Glomerular endothelial cell (primary cell): ENCODE measurements around the gene DUSP18. TPM values are rescaled to one million over a fixed set of nuclear protein-coding genes. Genes with fewer than 3 reads are reported as not detected.
"Not testable (repeated sequence)": the region's sequence is repeated elsewhere in the genome, so short reads cannot be mapped to it uniquely, and the experiment has no call there.

Experiments
- DNase-seq: peaks from one replicate; pipeline ENCODE4 v3.0.0-alpha.2; 2011; ENCODE audit warnings: low read depth, low spot score; ENCODE audit errors: extremely low read depth
- total RNA-seq: library from RNA; depleted of rRNA; stranded (reverse); fragments of >200 nt; gene quantifications from 2 replicates; pipeline ENCODE4 v1.2.3, GENCODE V29; 2015

The DUSP18 gene
- total RNA-seq, 1 donor from 2014 or later: 16.5 TPM

GRCh38 chr22:30679895-30680690 lies 12.4 kb upstream of the DUSP18 start:
- DNase-seq: not testable (repeated sequence)

GRCh38 chr22:30676565-30676964 lies 8.9 kb upstream of the DUSP18 start:
- DNase-seq: not testable (repeated sequence)

DNA sequence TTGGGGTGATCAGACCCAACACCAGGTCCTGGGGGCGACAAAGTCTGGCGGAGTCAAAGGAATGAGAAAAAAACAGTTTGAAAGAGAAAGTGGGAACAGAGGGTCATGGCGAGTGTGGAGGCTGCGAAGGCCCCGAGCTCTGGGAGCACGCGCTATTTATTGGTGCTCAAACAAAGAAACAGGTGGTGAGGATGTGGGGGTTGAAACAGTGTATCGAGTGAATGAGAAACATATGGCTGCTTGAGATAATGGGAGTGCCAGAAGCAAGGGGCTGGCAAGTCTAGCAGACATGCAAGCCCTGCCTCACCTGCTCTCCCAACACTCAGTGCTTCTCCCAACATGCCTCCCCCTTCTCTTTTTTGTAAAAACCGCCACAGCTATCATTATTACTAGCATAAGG lies 7.8 kb upstream of the DUSP18 start:
- no peak for DNase-seq

GRCh38 chr22:30674482-30674881 lies 6.8 kb upstream of the DUSP18 start:
- no peak for DNase-seq

GRCh38 chr22:30673136-30673535 lies 5.5 kb upstream of the DUSP18 start:
- no peak for DNase-seq

DNA sequence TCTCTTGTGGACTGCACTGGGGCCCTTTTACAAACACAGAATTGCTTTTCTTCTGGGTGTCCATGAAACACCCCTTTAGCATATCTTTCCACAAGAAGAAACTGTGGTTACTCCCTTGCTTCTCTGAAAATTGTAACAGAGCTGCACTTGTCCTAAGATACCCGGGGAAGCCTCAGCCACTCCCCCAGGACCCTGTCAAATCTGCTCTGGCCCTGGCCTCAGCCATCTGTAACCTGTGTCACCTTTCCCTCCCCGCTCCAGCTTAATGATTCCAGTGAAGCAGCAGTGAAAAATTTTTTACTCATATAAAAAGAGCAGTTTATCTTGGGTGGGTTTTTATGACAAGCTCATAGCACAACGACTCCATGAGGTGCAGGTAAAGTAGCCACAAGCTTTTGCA lies 3.4 kb upstream of the DUSP18 start:
- no peak for DNase-seq

- no peak for DNase-seq
These were observed 673 bp upstream of the DUSP18 start for GRCh38 chr22:30668386-30668710.

- DNase-seq: no peak
These were observed 575 bp downstream of the DUSP18 start for GRCh38 chr22:30667107-30667493.

DNA sequence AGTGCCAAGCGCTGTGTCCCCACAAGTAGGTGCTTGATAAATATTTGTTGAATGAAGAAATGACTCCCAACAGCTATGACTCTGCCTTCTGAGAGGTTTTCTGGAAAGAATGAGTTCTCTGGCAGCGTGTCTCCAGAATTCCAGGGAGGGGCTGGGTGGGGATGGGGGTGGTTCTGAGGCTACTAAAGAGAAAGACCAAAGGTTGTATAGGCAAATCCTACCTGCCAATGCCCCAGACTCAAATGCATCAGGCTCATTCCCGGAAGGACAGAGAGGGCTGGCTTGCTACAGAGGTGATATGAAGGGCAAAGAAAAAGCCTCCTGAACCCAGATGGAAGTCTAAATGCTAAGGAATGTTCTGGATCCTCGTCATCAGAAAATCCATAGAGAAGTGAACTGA lies 1.9 kb downstream of the DUSP18 start:
- no peak for DNase-seq

- no peak for DNase-seq
These were observed 2.4 kb downstream of the DUSP18 start for GRCh38 chr22:30665266-30665665.

DNA sequence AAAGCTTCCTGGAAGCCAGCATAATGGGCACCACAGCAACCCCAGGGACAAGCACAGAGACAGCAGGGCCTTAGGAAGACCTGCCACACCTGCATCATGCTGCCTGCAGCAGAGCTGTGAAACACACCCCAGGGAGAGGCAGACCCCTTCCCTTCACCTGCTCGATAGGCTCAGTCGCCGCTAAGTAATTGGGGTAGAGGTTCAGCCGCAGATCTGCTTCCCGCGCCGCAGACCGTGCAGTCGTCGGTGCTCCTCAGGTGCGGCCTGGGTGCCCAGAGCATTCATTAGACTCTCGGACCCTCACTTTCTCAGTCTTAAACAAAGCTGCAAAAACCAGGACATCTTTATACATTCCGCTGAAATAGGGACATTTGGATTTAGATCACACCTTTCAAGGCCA lies 2.9 kb downstream of the DUSP18 start:
- no peak for DNase-seq

GRCh38 chr22:30662040-30662439 lies 5.6 kb downstream of the DUSP18 start:
- no peak for DNase-seq

DNA sequence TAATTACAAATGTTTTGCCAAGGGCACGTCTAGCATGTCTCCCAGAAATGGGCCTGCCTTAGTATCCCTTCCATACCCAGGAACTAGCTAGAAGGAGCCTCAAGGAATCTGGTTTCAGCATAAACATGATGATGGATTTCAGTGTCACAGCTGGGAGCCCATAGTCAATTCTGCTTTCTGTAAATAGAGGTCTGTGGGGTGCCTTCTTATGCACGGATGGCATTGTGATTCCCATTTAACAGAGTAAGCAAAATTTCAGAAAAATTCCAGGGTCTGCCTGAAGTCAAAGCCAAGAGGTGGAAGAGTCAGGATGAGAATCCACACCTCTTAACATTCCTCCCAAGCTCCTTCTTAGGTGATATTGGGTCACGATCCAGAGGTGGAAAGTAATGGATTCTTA lies 12.1 kb downstream of the DUSP18 start:
- no peak for DNase-seq

- DNase-seq: no peak
These were observed 13.3 kb downstream of the DUSP18 start for GRCh38 chr22:30654361-30654760.

- no peak for DNase-seq
These were observed 14.8 kb downstream of the DUSP18 start for GRCh38 chr22:30652852-30653251.

DNA sequence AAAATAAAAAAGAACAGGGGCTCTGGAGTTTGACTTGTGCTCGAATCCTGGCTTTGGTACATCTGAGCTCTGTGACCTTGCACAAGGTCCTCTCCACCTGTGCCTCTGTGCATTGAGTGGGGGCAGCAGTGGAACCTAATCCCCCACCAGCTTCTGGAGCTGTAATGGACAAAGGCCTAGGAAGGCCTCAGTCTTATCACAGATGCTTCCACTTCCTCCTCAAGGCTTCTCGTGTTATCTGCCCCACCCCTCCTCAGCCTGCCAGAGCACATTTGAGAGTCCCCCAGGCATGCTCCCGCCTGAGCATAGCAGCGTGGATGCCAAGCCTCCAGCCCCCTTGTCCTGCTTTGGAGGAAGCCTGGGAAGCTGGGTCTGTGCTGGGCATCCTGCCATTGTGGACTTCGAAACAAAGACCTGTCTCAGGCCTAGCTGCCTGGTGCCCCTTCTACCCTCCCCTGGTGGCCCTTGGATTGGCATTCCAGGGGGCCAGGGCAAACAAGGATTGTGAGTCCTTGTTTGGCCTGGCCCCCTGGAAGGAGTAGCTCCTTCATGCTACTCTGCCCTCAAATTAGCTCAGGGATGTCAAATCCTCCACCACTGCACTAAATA lies 17.1 kb downstream of the DUSP18 start:
- DNase-seq: no peak

GRCh38 chr22:30649430-30650007 lies 18.2 kb downstream of the DUSP18 start:
- no peak for DNase-seq

DNA sequence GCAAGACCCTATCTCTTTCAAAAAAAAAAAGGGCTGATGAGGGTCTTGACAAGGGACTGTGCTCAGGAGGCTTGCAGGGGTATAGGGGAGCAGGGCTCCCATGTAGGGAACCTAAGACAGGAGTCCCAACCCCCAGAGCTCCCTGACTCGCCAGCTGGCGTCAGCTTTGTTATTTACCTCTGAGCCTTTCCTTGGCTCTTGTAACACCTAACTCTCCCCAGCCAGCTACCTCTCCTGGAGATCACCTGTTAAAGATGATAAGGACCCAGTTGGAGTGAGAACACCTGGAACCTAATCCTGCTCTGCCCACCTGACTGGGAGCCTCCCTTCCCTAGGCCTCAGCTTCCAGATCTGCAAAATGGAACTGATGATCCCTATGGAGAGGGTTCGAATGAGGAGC lies 18.9 kb downstream of the DUSP18 start:
- DNase-seq: no peak

- DNase-seq: no peak
These were observed 20.1 kb downstream of the DUSP18 start for GRCh38 chr22:30647536-30647935.

GRCh38 chr22:30646518-30647160 lies 21.0 kb downstream of the DUSP18 start:
- DNase-seq: no peak

GRCh38 chr22:30643055-30643875 lies 24.4 kb downstream of the DUSP18 start:
- no peak for DNase-seq
